Kidney (tissue), 14 donors: ENCODE data around the gene TIAM2. TPM values are rescaled to one million over a fixed set of nuclear protein-coding genes. Genes with fewer than 3 reads are reported as not detected.
"Not testable (repeated sequence)": the region's sequence is repeated elsewhere in the genome, so short reads cannot be mapped to it uniquely, and the experiment has no call there.

ENCODE experiments used
- DNase-seq, 5 donors: peaks; one replicate each; pipeline ENCODE4 v3.0.0-alpha.2; 2013 to 2020
- FAIRE-seq: peaks from 2 replicates; lab custom pipeline; 2012; peaks lifted over from hg19 to GRCh38; lab: Jason Lieb, UNC
- H3K27ac ChIP-seq, 2 donors: one replicate each; pipeline ENCODE4 v1.7.0; 2013; ENCODE audit warnings: low read depth in 2 of 2, low read length in 2 of 2, inconsistent platforms in 1 of 2
- H3K27me3 ChIP-seq: one replicate; pipeline ENCODE4 v1.7.1; 2013; ENCODE audit warnings: low read length, inconsistent platforms; ENCODE audit not compliant: control insufficient read depth, insufficient read depth
- H3K36me3 ChIP-seq, 3 donors: one replicate each; pipeline versions ENCODE4 v1.7.0 to v1.7.1; 2013; ENCODE audit warnings: low read length in 3 of 3, control low read depth in 1 of 3, inconsistent platforms in 1 of 3; ENCODE audit not compliant: insufficient read depth in 3 of 3, control insufficient read depth in 2 of 3
- H3K4me1 ChIP-seq, 3 donors: one replicate each; pipeline versions ENCODE4 v1.7.0 to v1.7.1; 2013; ENCODE audit warnings: low read length in 3 of 3, inconsistent platforms in 1 of 3, low read depth in 1 of 3; ENCODE audit not compliant: control insufficient read depth in 2 of 3, insufficient read depth in 2 of 3
- H3K4me3 ChIP-seq, 3 donors: one replicate each; pipeline versions ENCODE4 v1.7.0 to v1.8.1; 2013; ENCODE audit warnings: low read length in 3 of 3, control low read depth in 1 of 3, inconsistent platforms in 1 of 3
- H3K9ac ChIP-seq, 3 donors: one replicate each; pipeline versions ENCODE4 v1.7.0 to v1.7.1; 2013; ENCODE audit warnings: low read length in 3 of 3, control low read depth in 1 of 3, inconsistent platforms in 1 of 3
- H3K9me3 ChIP-seq, 3 donors: one replicate each; pipeline versions ENCODE4 v1.7.0 to v1.7.1; 2013; ENCODE audit warnings: low read length in 3 of 3, control low read depth in 1 of 3, inconsistent platforms in 1 of 3; ENCODE audit not compliant: control insufficient read depth in 2 of 3, insufficient read depth in 1 of 3
- CTCF ChIP-seq: IDR thresholded peaks from 3 replicates; pipeline ENCODE4 v1.5.1; 2012; ENCODE audit warnings: mild to moderate bottlenecking, moderate library complexity, borderline replicate concordance; ENCODE audit not compliant: insufficient read depth; ENCODE audit errors: extremely low read depth
- intact Hi-C: fragments of 100-400 bp; cut with DNase I; formaldehyde crosslinking; loops from one replicate; pipeline ENCODE4 v1.11.1; 2022
- polyA plus RNA-seq: library from polyadenylated mRNA; stranded (reverse); fragments of 350-450 nt; fragmentation: Illumina TruSeq; extraction: RNeasy Lipid Tissue Mini Kit (QIAGEN cat#74804); gene quantifications from one replicate; pipeline ENCODE4 v1.2.3, GENCODE V29; 2014; ENCODE audit warnings: low read depth, low replicate concordance; ENCODE audit not compliant: insufficient read depth
- total RNA-seq: library from RNA; stranded (reverse); fragmentation: NEBNext Ultra II Directional; extraction: Animal tissue kit (Norgen Biotek cat#: 25700); gene quantifications from one replicate; pipeline ENCODE4 v1.2.1, GENCODE V29; 2021
- donor health status: control.
- donor health status: control.
- donor health status: control.
- donor health status: control.
- donor health status: control.
- donor health status: DM: yes; HTN: yes; CAD: no.
- donor health status: Normal renal cell carcinoma (clear cell type).

Gene TIAM2
- total and polyA plus RNA-seq, 2 donors from 2014 or later, result 6.8 to 7.6 TPM

GRCh38 chr6:155117256-155117655, 122.1 kb downstream of the TIAM2 start:
- DNase-seq, result no peak
- TF ChIP-seq CTCF, result no peak
- no peaks in the 10 kb centered on the region for H3K36me3 ChIP-seq
- no peak for FAIRE-seq
- no peaks in the 10 kb centered on the region for H3K4me1 ChIP-seq
- intact Hi-C loops, result no loop called here
- H3K27me3 ChIP-seq, result no peaks in the 10 kb centered on the region
- H3K4me3 ChIP-seq, result no peak overlapping the region
- H3K9ac ChIP-seq, result no peak overlapping the region
- H3K27ac ChIP-seq, result no peak overlapping the region
- no peaks in the 10 kb centered on the region for H3K9me3 ChIP-seq

- Histone ChIP-seq H3K9ac (no peak overlapping the region), H3K9me3 (no peaks in the 10 kb centered on the region), H3K4me3 (no peak overlapping the region), H3K27ac (no peak overlapping the region), H3K36me3 (no peaks in the 10 kb centered on the region), H3K4me1 (no peaks in the 10 kb centered on the region), H3K27me3 (no peaks in the 10 kb centered on the region)
- intact Hi-C loops, result no loop called here
- DNase-seq, result no peak
- no peak for TF ChIP-seq CTCF
- FAIRE-seq, result no peak
Measured at GRCh38 chr6:155117785-155118184, 122.7 kb downstream of the TIAM2 start.

- H3K4me1 ChIP-seq, H3K36me3 ChIP-seq, DNase-seq, H3K27ac ChIP-seq, H3K27me3 ChIP-seq, H3K9ac ChIP-seq, intact Hi-C loops, H3K9me3 ChIP-seq, H3K4me3 ChIP-seq, FAIRE-seq: not testable (repeated sequence)
Measured at GRCh38 chr6:155119201-155119600, 124.1 kb downstream of the TIAM2 start.

- no peak for FAIRE-seq
- Histone ChIP-seq H3K27ac (no peak overlapping the region), H3K4me3 (no peak overlapping the region), H3K36me3 (no peaks in the 10 kb centered on the region), H3K4me1 (no peaks in the 10 kb centered on the region), H3K9ac (no peak overlapping the region), H3K9me3 (no peaks in the 10 kb centered on the region), H3K27me3 (no peaks in the 10 kb centered on the region)
- no peak for DNase-seq
- intact Hi-C loops, result no loop called here
- no peak for TF ChIP-seq CTCF
Measured at GRCh38 chr6:155120034-155120433, 124.9 kb downstream of the TIAM2 start.
